ENCODE data around the gene AKR1B15.

- no peak for TF ChIP-seq POLR2A (IDR thresholded peaks at IDR 0.05; ENCODE audit: low read depth, low read length)
- TF ChIP-seq CTCF (conservative IDR thresholded peaks at IDR 0.05; ENCODE audit: low read depth, low read length) = no peak
- no peak for TF ChIP-seq MAZ (IDR thresholded peaks at IDR 0.05; ENCODE audit: borderline replicate concordance, low read depth, low read length)
- TF ChIP-seq CEBPB (IDR thresholded peaks at IDR 0.05; ENCODE audit: low read depth, low read length) = no peak
- TF ChIP-seq RAD21 (IDR thresholded peaks at IDR 0.05; ENCODE audit: low read length) = no peak
- no peak for TF ChIP-seq RFX5 (IDR thresholded peaks at IDR 0.05; ENCODE audit: low read depth, low read length)
- TF ChIP-seq BHLHE40 (IDR thresholded peaks at IDR 0.05; ENCODE audit: low read depth, low read length) = no peak
- TF ChIP-seq ELK1 (IDR thresholded peaks at IDR 0.05; ENCODE audit: borderline replicate concordance, low read depth, low read length) = no peak
- no peak for TF ChIP-seq MXI1 (IDR thresholded peaks at IDR 0.05; ENCODE audit: borderline replicate concordance, low read depth, low read length)
- TF ChIP-seq USF2 (IDR thresholded peaks at IDR 0.05; ENCODE audit: low read depth, low read length) = no peak
- no peak for TF ChIP-seq SMC3 (IDR thresholded peaks at IDR 0.05; ENCODE audit: low read depth, low read length)
These were observed 39.9 kb upstream of the AKR1B15 start for GRCh38 chr7:134509010-134509409.
